HCT116 (cell line): Measurements from ENCODE around the gene COL15A1. TPM values are rescaled to one million over a fixed set of nuclear protein-coding genes. Genes with fewer than 3 reads are reported as not detected.

ENCODE experiments used
- ATAC-seq: fragments of 200-7000 bp; cut with Tn5 transposase; 2 replicates; pipeline ENCODE4 v1.9.1; 2020; ENCODE audit warnings: mild to moderate bottlenecking, moderate library complexity
- BruUV-seq: library from RNA; stranded (reverse); fragments of 400-500 nt; replicated peaks from 2 replicates; lab custom pipeline; 2021; lab: Mats Ljungman, UMichigan
- CTCF ChIA-PET: fragments of 300-600 bp; sonication (Branson Sonifier 250); formaldehyde crosslinking; loops from one replicate; lab custom pipeline; 2021; ENCODE audit warnings: antibody characterized with exemption; lab: Charles Lee
- POLR2A ChIA-PET: fragments of 300-600, 350-600 bp; sonication (Branson Sonifier 250); formaldehyde crosslinking; loops from one replicate; lab custom pipeline; 2021; ENCODE audit warnings: antibody characterized with exemption; lab: Charles Lee
- RAD21 ChIA-PET, 2 experiments: fragments of 300-600 bp; sonication (Branson Sonifier 250); formaldehyde crosslinking; loops; one replicate each; lab custom pipeline; 2023; ENCODE audit warnings: low total read pairs in 2 of 2; ENCODE audit not compliant: uncharacterized antibody in 2 of 2, unreplicated experiment in 2 of 2, low non-redundant PET in 1 of 2; lab: Charles Lee
- DNase-seq: peaks from one replicate; pipeline ENCODE4 v3.0.0-alpha.2; 2010; ENCODE audit warnings: low read depth, low spot score
- H2AFZ ChIP-seq: fragments of 200-600 bp; shearing (Covaris generic), sonication (generic); 2 replicates; pipeline ENCODE4 v1.6.1; 2017; ENCODE audit warnings: low read depth, mixed run types, mixed read lengths, antibody characterized with exemption, low read length; ENCODE audit not compliant: poor library complexity, severe bottlenecking
- H3K27ac ChIP-seq: 2 replicates; pipeline ENCODE4 v1.5.1; 2012; ENCODE audit warnings: low read depth, low read length
- H3K27me3 ChIP-seq: fragments of 200-600 bp; sonication (generic); 2 replicates; pipeline ENCODE4 v1.6.1; 2016; ENCODE audit warnings: mixed run types, low read length, mixed read lengths; ENCODE audit not compliant: insufficient read depth
- H3K36me3 ChIP-seq, 2 experiments: fragments of 200-500 bp in 1 of 2; fragments of 200-600 bp in 1 of 2; sonication (Bioruptor generic) in 1 of 2; sonication (generic) in 1 of 2; 2 replicates each; pipeline versions ENCODE4 v1.5.1 to v1.6.1; 2014 to 2016; ENCODE audit warnings: low read length in 2 of 2, inconsistent platforms in 1 of 2, mixed read lengths in 1 of 2, mixed run types in 1 of 2; ENCODE audit not compliant: insufficient read depth in 2 of 2, control insufficient read depth in 1 of 2
- H3K4me1 ChIP-seq, 2 experiments: fragments of 200-600 bp in 1 of 2; sonication (generic) in 1 of 2; 2 replicates each; pipeline versions ENCODE4 v1.5.1 to v1.6.1; 2012 to 2017; ENCODE audit warnings: low read length in 2 of 2, inconsistent platforms in 1 of 2, mild to moderate bottlenecking in 1 of 2, mixed read lengths in 1 of 2, mixed run types in 1 of 2, moderate library complexity in 1 of 2; ENCODE audit not compliant: insufficient read depth in 2 of 2, control insufficient read depth in 1 of 2
- H3K4me2 ChIP-seq: fragments of 200-600 bp; sonication (generic); 2 replicates; pipeline ENCODE4 v1.6.1; 2017; ENCODE audit warnings: mixed run types, low read length, mixed read lengths
- H3K4me3 ChIP-seq, 2 experiments: fragments of 200-600 bp in 1 of 2; sonication (generic) in 1 of 2; replicated peaks in 1 of 2; 2 replicates each; pipeline ENCODE4 v1.5.1; 2011 to 2016; ENCODE audit warnings: low read length in 2 of 2, control low read depth in 1 of 2, low read depth in 1 of 2, mild to moderate bottlenecking in 1 of 2, mixed read lengths in 1 of 2, mixed run types in 1 of 2
- H3K79me2 ChIP-seq: fragments of 200-600 bp; sonication (generic); 2 replicates; pipeline ENCODE4 v1.6.1; 2017; ENCODE audit warnings: mild to moderate bottlenecking, mixed run types, low read length, moderate library complexity, mixed read lengths; ENCODE audit not compliant: insufficient read depth
- H3K9ac ChIP-seq: fragments of 200-600 bp; sonication (generic); 2 replicates; pipeline ENCODE4 v1.6.1; 2016; ENCODE audit warnings: low read length, mixed read lengths
- H3K9me2 ChIP-seq: fragments of 200-600 bp; sonication (generic), shearing (Covaris generic); 2 replicates; pipeline ENCODE4 v1.6.1; 2017; ENCODE audit warnings: mixed run types, mild to moderate bottlenecking, moderate library complexity; ENCODE audit not compliant: insufficient read depth
- H3K9me3 ChIP-seq, 2 experiments: fragments of 200-500 bp in 1 of 2; fragments of 200-600 bp in 1 of 2; sonication (Bioruptor generic) in 1 of 2; sonication (generic) in 1 of 2; 2 replicates each; pipeline ENCODE4 v1.6.1; 2014 to 2017; ENCODE audit warnings: low read length in 2 of 2, mixed read lengths in 2 of 2, inconsistent platforms in 1 of 2, low read depth in 1 of 2, mild to moderate bottlenecking in 1 of 2, mixed run types in 1 of 2, moderate library complexity in 1 of 2; ENCODE audit not compliant: control insufficient read depth in 1 of 2, insufficient read depth in 1 of 2
- H4K20me1 ChIP-seq: fragments of 200-600 bp; sonication (generic), shearing (Covaris generic); 2 replicates; pipeline ENCODE4 v1.6.1; 2017; ENCODE audit warnings: mixed run types, mild to moderate bottlenecking, moderate library complexity; ENCODE audit not compliant: insufficient read depth
- ATF3 ChIP-seq: IDR thresholded peaks from 2 replicates; pipeline ENCODE4 v1.6.1; 2012
- CBX3 ChIP-seq: IDR thresholded peaks from 2 replicates; pipeline ENCODE4 v1.6.1; 2012; ENCODE audit warnings: low read depth
- CEBPB ChIP-seq: IDR thresholded peaks from 2 replicates; pipeline ENCODE4 v1.6.1; 2012; ENCODE audit warnings: low read depth
- CTCF ChIP-seq, 3 experiments: fragments of 200-600 bp in 1 of 3; sonication (generic) in 1 of 3; IDR thresholded peaks in 2 of 3; conservative IDR thresholded peaks in 1 of 3; 2 replicates each; pipeline ENCODE4 v1.5.1; 2012 to 2017; ENCODE audit warnings: low read depth in 2 of 3, low read length in 2 of 3, antibody characterized with exemption in 1 of 3, borderline replicate concordance in 1 of 3, control low read depth in 1 of 3, mild to moderate bottlenecking in 1 of 3, mixed read lengths in 1 of 3, mixed run types in 1 of 3, moderate library complexity in 1 of 3; ENCODE audit not compliant: insufficient read depth in 1 of 3
- ELF1 ChIP-seq: IDR thresholded peaks from 2 replicates; pipeline ENCODE4 v1.6.1; 2012; ENCODE audit warnings: low read depth, borderline replicate concordance
- EZH2 ChIP-seq: fragments of 200-600 bp; sonication (generic); IDR thresholded peaks from 2 replicates; pipeline ENCODE4 v1.6.1; 2017; ENCODE audit warnings: antibody characterized with exemption, mixed run types
- EZH2phosphoT487 ChIP-seq: fragments of 200-600 bp; IDR thresholded peaks from 2 replicates; pipeline ENCODE4 v1.6.1; 2018; ENCODE audit warnings: antibody characterized with exemption, borderline replicate concordance
- MAX ChIP-seq: IDR thresholded peaks from 2 replicates; pipeline ENCODE4 v1.6.1; 2012
- POLR2A ChIP-seq: IDR thresholded peaks from 2 replicates; pipeline ENCODE4 v1.7.0; 2011; ENCODE audit warnings: borderline replicate concordance; ENCODE audit not compliant: insufficient read depth, insufficient read length; ENCODE audit errors: extremely low read depth
- SIN3A ChIP-seq: IDR thresholded peaks from 2 replicates; pipeline ENCODE4 v1.6.1; 2012; ENCODE audit warnings: low read depth
- SP1 ChIP-seq: IDR thresholded peaks from 2 replicates; pipeline ENCODE4 v1.6.1; 2012; ENCODE audit warnings: low read depth
- SRF ChIP-seq: IDR thresholded peaks from 2 replicates; pipeline ENCODE4 v1.6.1; 2012; ENCODE audit warnings: low read depth
- ZFX ChIP-seq: fragments of 450-650 bp; IDR thresholded peaks from 2 replicates; pipeline ENCODE4 v1.6.1; 2017
- ZNF274 ChIP-seq: fragments of 200-500 bp; sonication (Bioruptor generic); IDR thresholded peaks from 2 replicates; pipeline ENCODE4 v1.6.1; 2014; ENCODE audit warnings: mild to moderate bottlenecking, low read depth, low read length, inconsistent platforms
- intact Hi-C: fragments of 100-400 bp; cut with micrococcal nuclease; formaldehyde crosslinking; loops from 2 replicates; pipeline ENCODE4 v1.10.0; 2022
- total RNA-seq: library from RNA; stranded (reverse); gene quantifications from one replicate; pipeline ENCODE4 v1.2.1, GENCODE V29; 2021; ENCODE audit not compliant: unreplicated experiment

The COL15A1 gene
- total RNA-seq, 1 experiment from 2014 or later = 0.15 TPM

GRCh38 chr9:98966676-98967075 is 23.0 kb downstream of the COL15A1 start:
- DNase-seq = no peak
- no peak overlapping the region for H3K27ac ChIP-seq
- ChIA-PET RAD21 (no interaction called here), POLR2A (no interaction called here), CTCF (interaction anchor here (1.0 kb wide), 1 partner anchor 9 kb away, joined by 3 read pairs; no protein-coding TSS in a partner anchor)
- no peak overlapping the region for H3K4me3 ChIP-seq
- no peaks in the 10 kb centered on the region for H3K27me3 ChIP-seq
- no peaks in the 10 kb centered on the region for H3K9me3 ChIP-seq
- no peaks in the 10 kb centered on the region for H3K36me3 ChIP-seq
- no peaks in the 10 kb centered on the region for H3K9me2 ChIP-seq
- H3K9ac ChIP-seq = no peak overlapping the region
- TF ChIP-seq SP1 (no peak), CTCF (IDR thresholded peaks at IDR 0.05 in 2 of 3, conservative IDR thresholded peaks at IDR 0.05 in 1 of 3; ENCODE audit: borderline replicate concordance in 1 of 3, insufficient read depth in 1 of 3, low read depth in 2 of 3, low read length in 2 of 3) (no peak), EZH2phosphoT487 (no peak), EZH2 (no peak), ATF3 (no peak), ZFX (no peak), POLR2A (no peak)
- H3K79me2 ChIP-seq = no peaks in the 10 kb centered on the region
- H2AFZ ChIP-seq = no peak overlapping the region
- intact Hi-C loops = no loop called here
- H3K4me1 ChIP-seq = peaks cover 0 to 10% of the 10 kb centered on the region in 2 experiments; a peak in 2 of 4 replicates
- BruUV-seq = no TSS peak
- H4K20me1 ChIP-seq = no peaks in the 10 kb centered on the region
- no peak for ATAC-seq
- no peak overlapping the region for H3K4me2 ChIP-seq

- POLR2A ChIA-PET = no interaction called here
- H4K20me1 ChIP-seq = no peaks in the 10 kb centered on the region
- H3K36me3 ChIP-seq = no peaks in the 10 kb centered on the region
- ATAC-seq = no peak
- no peak for DNase-seq
- RAD21 ChIA-PET = no interaction called here
- intact Hi-C loops = no loop called here
- H3K9ac ChIP-seq = no peak overlapping the region
- H3K79me2 ChIP-seq = no peaks in the 10 kb centered on the region
- BruUV-seq = no TSS peak
- no peak overlapping the region for H2AFZ ChIP-seq
- no peak overlapping the region for H3K27ac ChIP-seq
- no peak overlapping the region for H3K4me3 ChIP-seq
- H3K9me3 ChIP-seq = no peaks in the 10 kb centered on the region
- H3K4me1 ChIP-seq = peaks cover 0 to 11% of the 10 kb centered on the region in 2 experiments; a peak in 2 of 4 replicates
- no peak overlapping the region for H3K4me2 ChIP-seq
- CTCF ChIA-PET = no interaction called here
- H3K27me3 ChIP-seq = no peaks in the 10 kb centered on the region
- H3K9me2 ChIP-seq = no peaks in the 10 kb centered on the region
- TF ChIP-seq ELF1 (no peak), POLR2A (no peak), CBX3 (no peak), CTCF (IDR thresholded peaks at IDR 0.05 in 2 of 3, conservative IDR thresholded peaks at IDR 0.05 in 1 of 3; ENCODE audit: borderline replicate concordance in 1 of 3, insufficient read depth in 1 of 3, low read depth in 2 of 3, low read length in 2 of 3) (no peak), CEBPB (no peak), SIN3A (no peak), EZH2 (no peak), MAX (no peak), SRF (no peak), ZNF274 (no peak)
Observed at GRCh38 chr9:98967257-98967656, 23.6 kb downstream of the COL15A1 start.
